Hindlimb muscle (tissue), 1 donor: ENCODE measurements around the gene TMEM266. TPM values are rescaled to one million over a fixed set of nuclear protein-coding genes. Genes with fewer than 3 reads are reported as not detected.

Experiments
- DNase-seq: peaks from one replicate; pipeline ENCODE4 v3.0.0-alpha.2; 2013
- polyA plus RNA-seq: library from polyadenylated mRNA; unstranded; fragments of 120-200 nt; gene quantifications from one replicate; pipeline ENCODE4 v1.2.1, GENCODE V29; 2013; ENCODE audit not compliant: insufficient read length

Gene TMEM266
- polyA plus RNA-seq, 1 donor, result 0.97 TPM

- no peak for DNase-seq
Observed at GRCh38 chr15:76251717-76252116, 191.9 kb downstream of the TMEM266 start.

GRCh38 chr15:76252249-76252648, 192.5 kb downstream of the TMEM266 start:
- no peak for DNase-seq

GRCh38 chr15:76253691-76254473, 194.1 kb downstream of the TMEM266 start:
- DNase-seq, result no peak

Other genes with a start within 250 kb of the TMEM266 start
- gene UBE2Q2, start 216.5 kb upstream of the TMEM266 start, polyA plus RNA-seq, result 48.4 TPM
- gene FBXO22, start 156.1 kb upstream of the TMEM266 start, polyA plus RNA-seq, result 18.8 TPM
- 0.50 TPM for gene NRG4, start 47.6 kb upstream of the TMEM266 start, polyA plus RNA-seq